H9 (cell line): Measurements from ENCODE around the gene BRD1. TPM values are rescaled to one million over a fixed set of nuclear protein-coding genes. Genes with fewer than 3 reads are reported as not detected.
A peak's percentile ranks its signal among the peaks of the same experiment; 100 is the strongest.

Source experiments
- DNase-seq: peaks from one replicate; pipeline ENCODE4 v3.0.0-alpha.2; 2017
- H2AFZ ChIP-seq: one replicate; pipeline ENCODE4 v1.6.1; 2013; ENCODE audit warnings: mild to moderate bottlenecking, low read length, control low read depth, moderate library complexity
- H2AK5ac ChIP-seq: 2 replicates; pipeline ENCODE4 v1.6.1; 2013; ENCODE audit warnings: low read length, control low read depth, mixed read lengths; ENCODE audit not compliant: insufficient read length
- H2BK120ac ChIP-seq: one replicate; pipeline ENCODE4 v1.6.1; 2013; ENCODE audit warnings: low read depth, mild to moderate bottlenecking, low read length, control low read depth, inconsistent platforms; ENCODE audit not compliant: poor library complexity, severe bottlenecking
- H2BK12ac ChIP-seq: 2 replicates; pipeline ENCODE4 v1.6.1; 2013; ENCODE audit warnings: low read length, control low read depth, mixed read lengths, low read depth; ENCODE audit not compliant: insufficient read length
- H2BK15ac ChIP-seq: 2 replicates; pipeline ENCODE4 v1.6.1; 2013; ENCODE audit warnings: low read depth, low read length, control low read depth
- H2BK20ac ChIP-seq: one replicate; pipeline ENCODE4 v1.6.1; 2013; ENCODE audit warnings: low read depth, mild to moderate bottlenecking, low read length, control low read depth, inconsistent platforms; ENCODE audit not compliant: poor library complexity, severe bottlenecking
- H2BK5ac ChIP-seq: 2 replicates; pipeline ENCODE4 v1.6.1; 2013; ENCODE audit warnings: low read length, control low read depth, mixed read lengths; ENCODE audit not compliant: insufficient read length
- H3K14ac ChIP-seq: 2 replicates; pipeline ENCODE4 v1.6.1; 2013; ENCODE audit warnings: low read length, control low read depth; ENCODE audit not compliant: insufficient read depth
- H3K18ac ChIP-seq: 2 replicates; pipeline ENCODE4 v1.6.1; 2013; ENCODE audit warnings: low read depth, mild to moderate bottlenecking, mixed read lengths, low read length, control low read depth; ENCODE audit not compliant: insufficient read length
- H3K23ac ChIP-seq: 2 replicates; pipeline ENCODE4 v1.6.1; 2013; ENCODE audit warnings: low read length, control low read depth, mixed read lengths, low read depth; ENCODE audit not compliant: insufficient read length
- H3K23me2 ChIP-seq: 2 replicates; pipeline ENCODE4 v1.6.1; 2013; ENCODE audit warnings: low read depth, mild to moderate bottlenecking, mixed read lengths, low read length, control low read depth; ENCODE audit not compliant: insufficient read length, poor library complexity, severe bottlenecking
- H3K27ac ChIP-seq: 2 replicates; pipeline ENCODE4 v1.5.1; 2013; ENCODE audit warnings: low read length, control low read depth, mixed read lengths, low read depth; ENCODE audit not compliant: insufficient read length
- H3K27me3 ChIP-seq: 2 replicates; pipeline ENCODE4 v1.6.1; 2013; ENCODE audit warnings: low read length, control low read depth, inconsistent platforms; ENCODE audit not compliant: insufficient read depth
- H3K4ac ChIP-seq: 2 replicates; pipeline ENCODE4 v1.6.1; 2013; ENCODE audit warnings: low read depth, mild to moderate bottlenecking, control low read depth, inconsistent platforms, low read length, moderate library complexity
- H3K4me1 ChIP-seq: 2 replicates; pipeline ENCODE4 v1.6.1; 2013; ENCODE audit warnings: low read length, control low read depth, inconsistent platforms; ENCODE audit not compliant: insufficient read depth
- H3K4me2 ChIP-seq: 2 replicates; pipeline ENCODE4 v1.6.1; 2013; ENCODE audit warnings: low read length, control low read depth, mixed read lengths; ENCODE audit not compliant: insufficient read length, insufficient read depth
- H3K56ac ChIP-seq: 2 replicates; pipeline ENCODE4 v1.6.1; 2013; ENCODE audit warnings: low read depth, mild to moderate bottlenecking, mixed read lengths, low read length, control low read depth; ENCODE audit not compliant: insufficient read length
- H3K79me1 ChIP-seq: 2 replicates; pipeline ENCODE4 v1.6.1; 2013; ENCODE audit warnings: low read depth, mild to moderate bottlenecking, moderate library complexity, low read length, control low read depth, inconsistent platforms; ENCODE audit not compliant: insufficient read depth, poor library complexity, severe bottlenecking
- H3K79me2 ChIP-seq: 2 replicates; pipeline ENCODE4 v1.6.1; 2013; ENCODE audit warnings: low read length, control low read depth, inconsistent platforms; ENCODE audit not compliant: insufficient read depth
- H3K9ac ChIP-seq: 2 replicates; pipeline ENCODE4 v1.6.1; 2013; ENCODE audit warnings: low read length, control low read depth, mixed read lengths; ENCODE audit not compliant: insufficient read length; ENCODE audit errors: extremely low read depth
- H3K9me3 ChIP-seq: one replicate; pipeline ENCODE4 v1.6.1; 2013; ENCODE audit warnings: low read depth, low read length, inconsistent platforms; ENCODE audit not compliant: control insufficient read depth
- H3T11ph ChIP-seq: one replicate; pipeline ENCODE4 v1.6.1; 2013; ENCODE audit warnings: mild to moderate bottlenecking, low read length, control low read depth, inconsistent platforms
- H4K20me1 ChIP-seq: one replicate; pipeline ENCODE4 v1.6.1; 2013; ENCODE audit not compliant: control insufficient read depth, insufficient read length, insufficient read depth
- H4K5ac ChIP-seq: 2 replicates; pipeline ENCODE4 v1.6.1; 2013; ENCODE audit warnings: low read depth, mild to moderate bottlenecking, mixed read lengths, low read length, control low read depth; ENCODE audit not compliant: insufficient read length
- H4K8ac ChIP-seq: replicated peaks from 2 replicates; pipeline ENCODE4 v1.6.1; 2013; ENCODE audit warnings: low read length, control low read depth, mixed read lengths, low read depth; ENCODE audit not compliant: insufficient read length
- H4K91ac ChIP-seq: 2 replicates; pipeline ENCODE4 v1.6.1; 2013; ENCODE audit warnings: low read depth, mild to moderate bottlenecking, moderate library complexity, mixed read lengths, low read length, control low read depth; ENCODE audit not compliant: insufficient read length
- H3K27ac Mint-ChIP-seq, 3 experiments: 2 replicates in 2 of 3; 3 replicates in 1 of 3; pipeline ENCODE4 v1.8.0; 2020 to 2021; ENCODE audit warnings: mixed read lengths in 3 of 3, mild to moderate bottlenecking in 1 of 3, moderate library complexity in 1 of 3
- H3K27me3 Mint-ChIP-seq: 2 replicates; pipeline ENCODE4 v1.8.0; 2021; ENCODE audit warnings: low read depth, mild to moderate bottlenecking, moderate library complexity, mixed read lengths
- H3K36me3 Mint-ChIP-seq, 3 experiments: 2 replicates in 2 of 3; 3 replicates in 1 of 3; pipeline ENCODE4 v1.8.0; 2020 to 2021; ENCODE audit warnings: low read depth in 3 of 3, mixed read lengths in 3 of 3; ENCODE audit not compliant: insufficient read depth in 1 of 3
- H3K4me1 Mint-ChIP-seq, 2 experiments: 2 replicates each; pipeline ENCODE4 v1.8.0; 2020; ENCODE audit warnings: mixed read lengths in 2 of 2
- H3K4me3 Mint-ChIP-seq, 2 experiments: 2 replicates in 1 of 2; 3 replicates in 1 of 2; pipeline ENCODE4 v1.8.0; 2020 to 2021; ENCODE audit warnings: mild to moderate bottlenecking in 2 of 2, mixed read lengths in 2 of 2, moderate library complexity in 1 of 2
- H3K9me3 Mint-ChIP-seq, 2 experiments: 2 replicates in 1 of 2; 3 replicates in 1 of 2; pipeline ENCODE4 v1.8.0; 2020; ENCODE audit warnings: mild to moderate bottlenecking in 2 of 2, mixed read lengths in 2 of 2, moderate library complexity in 1 of 2
- WGBS: extraction: QIAGEN DNeasy Blood & Tissue Kit; methylation state at CpG from one replicate; pipeline ENCODE4 v1.1.7; 2013; ENCODE audit warnings: missing lambda C conversion rate, low lambda C conversion rate, mixed read lengths; ENCODE audit not compliant: insufficient read length; ENCODE audit errors: extremely low coverage; 5-methylcytosine and 5-hydroxymethylcytosine counted together
- total RNA-seq: library from RNA; stranded (reverse); gene quantifications from 2 replicates; pipeline ENCODE4 v1.2.1, GENCODE V29; 2021
- TF ChIP-seq, protein P1 (sequence below): fragments of 200-600 bp; sonication (generic); conservative IDR thresholded peaks from 3 replicates; pipeline ENCODE4 v1.8.0; 2021; ENCODE audit warnings: antibody characterized with exemption, mild to moderate bottlenecking

BRD1 gene
- total RNA-seq, 1 experiment from 2014 or later, result 51.3 TPM

DNA sequence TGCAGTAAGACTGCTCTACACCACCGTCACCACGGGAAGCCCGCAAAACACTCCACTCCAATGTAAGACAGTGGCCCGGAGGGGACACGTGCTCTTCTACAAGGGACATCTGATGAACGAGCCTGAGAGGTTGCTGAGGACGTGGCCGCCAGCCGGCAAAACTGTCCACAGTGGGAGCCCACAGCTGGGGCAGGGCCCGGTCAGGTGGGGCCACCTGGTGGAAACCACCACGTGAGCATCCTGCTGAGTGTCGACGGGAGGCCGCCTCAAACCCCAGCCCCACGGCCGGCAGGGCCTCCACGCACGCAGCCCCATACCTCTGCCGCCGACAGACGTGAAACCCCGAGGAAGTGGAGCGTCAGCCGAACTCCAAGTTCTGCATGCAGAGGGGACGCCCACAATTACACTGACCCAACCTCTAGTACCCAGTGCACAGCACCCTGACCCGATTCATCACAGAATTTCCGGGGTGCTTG is 42.6 kb downstream of the BRD1 start:
- Mint-ChIP-seq H3K27me3 (no peaks in the 10 kb centered on the region), H3K9me3 (no peaks in the 10 kb centered on the region), H3K4me1 (peaks cover 14 to 15% of the 10 kb centered on the region in 2 experiments), H3K4me3 (no peak overlapping the region), H3K36me3 (peaks cover 19 to 57% (median 52%) of the 10 kb centered on the region in 3 experiments; a peak in 6 of 7 replicates), H3K27ac (peak overlapping the region in 2 of 3 experiments; percentile 18 to 67; a peak in 1 of 7 replicates)
- H2AFZ ChIP-seq, result no peak overlapping the region
- TF ChIP-seq, protein P1, sequence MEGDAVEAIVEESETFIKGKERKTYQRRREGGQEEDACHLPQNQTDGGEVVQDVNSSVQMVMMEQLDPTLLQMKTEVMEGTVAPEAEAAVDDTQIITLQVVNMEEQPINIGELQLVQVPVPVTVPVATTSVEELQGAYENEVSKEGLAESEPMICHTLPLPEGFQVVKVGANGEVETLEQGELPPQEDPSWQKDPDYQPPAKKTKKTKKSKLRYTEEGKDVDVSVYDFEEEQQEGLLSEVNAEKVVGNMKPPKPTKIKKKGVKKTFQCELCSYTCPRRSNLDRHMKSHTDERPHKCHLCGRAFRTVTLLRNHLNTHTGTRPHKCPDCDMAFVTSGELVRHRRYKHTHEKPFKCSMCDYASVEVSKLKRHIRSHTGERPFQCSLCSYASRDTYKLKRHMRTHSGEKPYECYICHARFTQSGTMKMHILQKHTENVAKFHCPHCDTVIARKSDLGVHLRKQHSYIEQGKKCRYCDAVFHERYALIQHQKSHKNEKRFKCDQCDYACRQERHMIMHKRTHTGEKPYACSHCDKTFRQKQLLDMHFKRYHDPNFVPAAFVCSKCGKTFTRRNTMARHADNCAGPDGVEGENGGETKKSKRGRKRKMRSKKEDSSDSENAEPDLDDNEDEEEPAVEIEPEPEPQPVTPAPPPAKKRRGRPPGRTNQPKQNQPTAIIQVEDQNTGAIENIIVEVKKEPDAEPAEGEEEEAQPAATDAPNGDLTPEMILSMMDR, result no peak
- H2BK15ac ChIP-seq, result no peak overlapping the region
- H3K4me1 ChIP-seq, result no peaks in the 10 kb centered on the region
- H3K4ac ChIP-seq, result no peak overlapping the region
- no peak overlapping the region for H3K27ac ChIP-seq
- no CpG with 5 or more reads among the region's 27 CpGs for WGBS
- no peak overlapping the region for H2AK5ac ChIP-seq
- no peak overlapping the region for H3K18ac ChIP-seq
- no peak overlapping the region; the same call in 1 of the 2 replicates for H3K14ac ChIP-seq
- no peak overlapping the region for H2BK5ac ChIP-seq
- no peaks in the 10 kb centered on the region for H3K9me3 ChIP-seq
- no peaks in the 10 kb centered on the region for H3K79me1 ChIP-seq
- no peaks in the 10 kb centered on the region for H4K20me1 ChIP-seq
- no peak overlapping the region for H3T11ph ChIP-seq
- H3K27me3 ChIP-seq, result no peaks in the 10 kb centered on the region
- no peak overlapping the region for H4K8ac ChIP-seq
- DNase-seq, result no peak
- H3K23ac ChIP-seq, result no peak overlapping the region
- H3K23me2 ChIP-seq, result no peaks in the 10 kb centered on the region
- H2BK20ac ChIP-seq, result no peak overlapping the region
- no peak overlapping the region for H3K9ac ChIP-seq
- H3K4me2 ChIP-seq, result no peak overlapping the region
- no peak overlapping the region for H2BK120ac ChIP-seq
- H3K56ac ChIP-seq, result no peak overlapping the region
- no peak overlapping the region for H4K91ac ChIP-seq
- H3K79me2 ChIP-seq, result peaks cover 6% of the 10 kb centered on the region; the same call in 1 of the 2 replicates
- no peak overlapping the region for H4K5ac ChIP-seq
- no peak overlapping the region for H2BK12ac ChIP-seq
